ENCODE measurements around the gene ESM1.

Gene ESM1

GRCh38 chr5:54988218-54988617, 2.8 kb upstream of the ESM1 start:
- no peak for FAIRE-seq

GRCh38 chr5:54986269-54986654, 869 bp upstream of the ESM1 start:
- FAIRE-seq: no peak
- DNase-seq (ENCODE audit: insufficient read length, low spot score): no peak

More at GRCh38 chr5:54988218-54988617, 2.8 kb upstream of the ESM1 start:
- no peak for DNase-seq (ENCODE audit: insufficient read length, low spot score)

GRCh38 chr5:54981928-54982327, 3.5 kb downstream of the ESM1 start:
- no peak for FAIRE-seq

GRCh38 chr5:54975701-54976100, 9.7 kb downstream of the ESM1 start:
- no peak for DNase-seq (ENCODE audit: insufficient read length, low spot score)
- no peak for FAIRE-seq

More at GRCh38 chr5:54981928-54982327, 3.5 kb downstream of the ESM1 start:
- no peak for DNase-seq (ENCODE audit: insufficient read length, low spot score)

- DNase-seq (ENCODE audit: insufficient read length, low spot score) (no peak), FAIRE-seq (no peak)
Measured at GRCh38 chr5:54969856-54970828, 15.3 kb downstream of the ESM1 start.

GRCh38 chr5:54969242-54969641, 16.2 kb downstream of the ESM1 start:
- no peak for FAIRE-seq
- no peak for DNase-seq (ENCODE audit: insufficient read length, low spot score)

GRCh38 chr5:54965806-54966205, 19.6 kb downstream of the ESM1 start:
- DNase-seq (ENCODE audit: insufficient read length, low spot score) (no peak), FAIRE-seq (no peak)

GRCh38 chr5:54964405-54964804, 21.0 kb downstream of the ESM1 start:
- FAIRE-seq (no peak), DNase-seq (ENCODE audit: insufficient read length, low spot score) (no peak)

- FAIRE-seq (no peak), DNase-seq (ENCODE audit: insufficient read length, low spot score) (no peak)
Measured at GRCh38 chr5:54959673-54960418, 25.5 kb downstream of the ESM1 start.

- DNase-seq (ENCODE audit: insufficient read length, low spot score) (no peak), FAIRE-seq (no peak)
Measured at GRCh38 chr5:54956922-54957321, 28.5 kb downstream of the ESM1 start.

GRCh38 chr5:54947187-54947586, 38.2 kb downstream of the ESM1 start:
- FAIRE-seq: no peak

GRCh38 chr5:54946306-54946819, 39.0 kb downstream of the ESM1 start:
- no peak for DNase-seq (ENCODE audit: insufficient read length, low spot score)
- no peak for FAIRE-seq

More at GRCh38 chr5:54947187-54947586, 38.2 kb downstream of the ESM1 start:
- no peak for DNase-seq (ENCODE audit: insufficient read length, low spot score)

GRCh38 chr5:54944364-54944763, 41.0 kb downstream of the ESM1 start:
- DNase-seq (ENCODE audit: insufficient read length, low spot score) (no peak), FAIRE-seq (no peak)

GRCh38 chr5:54942064-54942778, 43.2 kb downstream of the ESM1 start:
- no peak for FAIRE-seq
- DNase-seq (ENCODE audit: insufficient read length, low spot score): no peak

- DNase-seq (ENCODE audit: insufficient read length, low spot score) (no peak), FAIRE-seq (no peak)
Measured at GRCh38 chr5:54936201-54936600, 49.2 kb downstream of the ESM1 start.

GRCh38 chr5:54932789-54933188, 52.6 kb downstream of the ESM1 start:
- no peak for FAIRE-seq
- DNase-seq (ENCODE audit: insufficient read length, low spot score): no peak

GRCh38 chr5:54930736-54931135, 54.7 kb downstream of the ESM1 start:
- no peak for FAIRE-seq

More at GRCh38 chr5:54930736-54931135, 54.7 kb downstream of the ESM1 start:
- DNase-seq (ENCODE audit: insufficient read length, low spot score): no peak

All from GM19239 (cell line).